SIG-M5 treated with dmso at 0.1 percent for 504 hours (cell line): ENCODE data around the gene PAX5.
A peak's percentile ranks its signal among the peaks of the same experiment; 100 is the strongest.

Source experiments
- DNase-seq: peaks from one replicate; lab custom pipeline; 2025; ENCODE audit not compliant: unreplicated experiment; lab: John Stamatoyannopoulos, UW

Gene PAX5

GRCh38 chr9:36905101-36906066, 128.7 kb downstream of the PAX5 start:
- DNase-seq: no peak

DNA sequence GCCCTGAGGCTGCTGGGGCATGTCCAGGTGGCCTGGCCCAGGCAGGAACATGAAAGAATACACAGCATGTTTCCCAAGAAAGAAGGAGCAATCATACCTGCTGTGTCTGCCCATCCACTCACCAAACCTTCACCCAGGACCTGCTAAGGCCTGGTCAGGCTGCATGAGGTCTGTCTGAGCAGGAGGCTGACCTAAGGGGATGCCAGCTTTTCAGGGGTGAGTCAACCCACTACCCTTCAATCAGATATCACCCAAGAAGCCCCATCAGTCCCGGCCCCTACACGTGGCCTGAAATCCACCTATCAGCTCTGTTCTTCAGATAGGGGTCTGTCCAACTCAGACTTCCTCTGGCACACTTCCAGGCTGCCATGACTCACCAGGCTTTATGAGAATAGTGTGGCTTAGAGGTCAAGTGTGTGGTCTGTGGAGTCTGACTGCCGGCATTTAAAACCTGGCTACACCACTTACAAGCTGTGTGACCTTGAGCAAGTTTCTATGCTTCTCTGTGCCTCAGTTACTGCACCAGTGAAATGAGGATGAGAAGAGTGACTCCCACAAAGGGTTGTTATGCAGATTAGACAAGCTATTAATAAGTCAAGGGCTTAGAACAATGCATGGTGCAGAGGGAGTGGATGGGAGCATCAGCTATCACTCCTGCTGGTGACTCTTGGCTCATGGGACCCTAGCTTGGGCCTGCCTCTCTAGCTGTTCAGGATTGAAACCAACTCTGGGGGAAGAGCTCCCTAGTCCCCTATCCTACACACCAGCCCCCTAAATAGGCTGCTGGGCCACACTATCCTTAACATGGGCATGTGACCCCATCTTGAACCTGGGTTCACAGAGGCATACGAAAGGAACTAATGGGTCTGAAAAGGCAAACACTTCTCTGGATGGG, 130.3 kb downstream of the PAX5 start:
- DNase-seq: peak; percentile 4

DNA sequence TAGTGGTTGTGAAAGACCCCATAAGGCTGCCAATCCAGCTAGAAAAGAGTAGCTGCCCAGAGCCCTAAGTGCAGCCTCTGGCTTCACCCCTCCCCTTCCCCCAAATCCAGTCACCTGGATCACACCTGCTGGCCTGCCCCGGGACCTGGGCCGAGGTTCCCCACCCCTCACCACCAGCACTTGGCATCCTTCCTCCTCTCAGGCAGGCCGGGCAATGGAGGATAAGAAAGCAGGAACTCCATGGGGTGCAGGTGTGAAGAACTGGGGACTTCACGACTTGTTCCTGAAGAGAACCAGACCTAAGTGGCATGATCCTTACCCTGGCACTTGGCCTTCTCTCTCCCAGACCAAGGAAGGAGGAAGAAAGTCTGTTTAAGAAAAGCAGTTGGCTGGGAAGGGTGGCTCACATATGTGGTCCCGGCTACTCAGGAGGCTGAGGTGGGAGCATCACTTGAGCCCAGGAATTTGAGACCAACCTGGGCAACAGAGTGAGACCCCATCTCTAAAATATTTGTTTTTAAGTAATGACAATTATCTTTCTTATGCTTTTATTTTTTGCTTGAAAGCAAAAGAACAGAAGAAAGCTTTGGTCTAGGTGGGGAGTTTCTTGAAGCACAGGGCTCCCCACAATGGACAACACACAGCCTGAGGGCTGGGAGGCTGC, 131.1 kb downstream of the PAX5 start:
- DNase-seq: no peak

DNA sequence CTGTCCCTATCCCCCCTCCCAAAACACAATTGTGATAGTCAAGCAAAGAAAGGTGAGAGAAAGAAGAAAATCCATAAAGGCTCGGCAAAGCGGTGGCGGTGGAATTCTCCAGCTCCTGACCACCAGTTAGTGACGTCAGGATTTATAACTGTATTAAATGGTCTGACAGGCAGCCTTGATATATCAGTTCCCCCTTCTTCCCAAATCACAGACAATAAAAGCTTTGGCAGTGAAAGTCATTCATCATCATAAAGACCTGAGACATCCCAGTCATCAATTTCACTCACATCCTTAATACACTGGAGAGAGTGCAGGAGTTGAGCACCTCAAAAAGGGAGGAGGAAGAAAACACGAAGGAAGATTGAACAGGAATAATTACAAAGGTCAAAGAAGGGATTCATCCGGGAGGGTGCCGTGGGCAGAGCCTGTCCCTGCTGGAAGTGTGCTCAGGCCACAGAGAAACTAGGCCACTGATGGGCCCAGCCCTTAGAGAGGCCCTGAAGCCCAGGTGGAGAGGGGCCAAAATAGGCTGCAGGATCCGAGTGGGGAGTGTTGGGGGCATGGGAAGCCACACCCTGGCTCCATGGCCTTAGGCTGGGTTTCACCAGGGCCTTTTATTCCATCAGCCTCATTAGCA, 131.9 kb downstream of the PAX5 start:
- no peak for DNase-seq

- DNase-seq: no peak
These were observed 132.5 kb downstream of the PAX5 start for GRCh38 chr9:36901528-36901927.

GRCh38 chr9:36900856-36901220, 133.2 kb downstream of the PAX5 start:
- no peak for DNase-seq

DNA sequence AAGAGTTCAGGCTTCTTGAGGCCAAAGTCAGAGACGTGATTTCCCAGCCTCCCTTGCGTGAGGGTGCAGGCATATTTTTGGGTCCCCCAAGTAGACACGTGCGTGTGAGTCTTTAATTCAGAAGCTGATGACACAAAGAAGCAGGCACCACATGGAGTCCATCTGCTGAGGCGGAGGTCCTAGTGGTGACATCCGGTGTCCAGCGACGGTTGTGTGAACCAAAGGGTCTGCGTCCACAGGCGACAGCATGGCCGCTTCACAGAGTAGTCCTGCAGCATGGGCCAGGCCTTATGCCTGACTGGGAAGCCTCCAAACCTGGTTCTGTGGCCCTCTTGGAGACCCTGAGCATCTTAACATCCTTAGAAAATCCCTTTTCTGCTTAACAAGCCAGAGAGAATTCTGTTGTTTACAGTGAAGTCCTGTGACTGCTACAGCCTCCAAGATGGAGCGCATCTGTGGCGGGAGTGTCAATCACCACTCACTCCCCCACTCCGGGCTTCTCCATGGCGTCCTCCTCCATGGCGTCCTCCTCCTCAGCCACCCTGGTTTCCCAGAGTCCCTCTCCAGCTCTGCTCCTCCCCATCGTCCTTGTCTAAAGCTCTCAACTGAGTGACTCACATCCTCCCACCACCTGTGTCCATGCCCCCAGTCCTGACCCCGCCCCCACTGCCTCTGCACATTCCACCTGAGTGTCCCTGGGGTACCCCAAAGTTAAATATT, 133.8 kb downstream of the PAX5 start:
- no peak for DNase-seq

- DNase-seq: no peak
These were observed 134.7 kb downstream of the PAX5 start for GRCh38 chr9:36899406-36899805.

- no peak for DNase-seq
These were observed 135.5 kb downstream of the PAX5 start for GRCh38 chr9:36898431-36899020.

DNA sequence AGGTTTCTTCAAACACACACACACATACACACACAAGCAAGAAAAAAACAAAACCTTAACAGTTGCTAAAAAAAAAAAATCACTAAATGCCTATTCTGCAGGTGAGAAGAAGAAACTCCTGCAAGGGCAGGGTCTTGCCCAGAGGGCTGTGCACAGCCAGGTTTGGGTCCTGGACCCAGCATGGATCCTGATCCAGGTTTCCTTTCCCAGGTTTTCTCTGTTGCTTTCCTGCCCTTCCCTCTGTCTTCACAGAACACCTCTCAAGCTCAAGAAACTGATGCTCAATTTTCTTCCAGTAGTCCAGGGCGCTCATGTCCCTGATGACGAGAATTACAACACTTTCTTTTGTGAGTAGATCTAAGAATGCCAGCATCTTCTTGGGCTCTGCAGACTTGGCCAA, 136.6 kb downstream of the PAX5 start:
- DNase-seq: no peak

DNA sequence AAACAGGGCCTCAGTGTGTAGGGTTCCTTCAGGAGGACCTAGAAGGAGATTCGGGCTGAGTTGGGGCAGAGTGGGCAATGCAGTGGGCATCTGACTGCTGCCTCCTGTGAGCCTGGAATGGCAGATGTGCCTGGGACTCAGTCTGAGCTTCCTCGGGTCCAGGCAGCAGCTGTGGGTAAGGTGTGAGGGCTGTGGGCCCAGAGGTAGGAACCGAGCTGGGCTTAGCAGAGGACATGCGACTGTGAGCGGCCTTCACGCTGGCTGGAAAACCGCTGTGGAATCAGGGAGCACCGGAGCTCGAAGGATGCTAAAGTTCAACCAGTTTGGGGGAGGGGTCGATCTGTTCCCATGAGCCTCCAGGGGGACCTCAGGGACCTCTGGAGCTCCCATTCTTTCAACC, 137.0 kb downstream of the PAX5 start:
- no peak for DNase-seq

- no peak for DNase-seq
These were observed 137.8 kb downstream of the PAX5 start for GRCh38 chr9:36896296-36896695.

DNA sequence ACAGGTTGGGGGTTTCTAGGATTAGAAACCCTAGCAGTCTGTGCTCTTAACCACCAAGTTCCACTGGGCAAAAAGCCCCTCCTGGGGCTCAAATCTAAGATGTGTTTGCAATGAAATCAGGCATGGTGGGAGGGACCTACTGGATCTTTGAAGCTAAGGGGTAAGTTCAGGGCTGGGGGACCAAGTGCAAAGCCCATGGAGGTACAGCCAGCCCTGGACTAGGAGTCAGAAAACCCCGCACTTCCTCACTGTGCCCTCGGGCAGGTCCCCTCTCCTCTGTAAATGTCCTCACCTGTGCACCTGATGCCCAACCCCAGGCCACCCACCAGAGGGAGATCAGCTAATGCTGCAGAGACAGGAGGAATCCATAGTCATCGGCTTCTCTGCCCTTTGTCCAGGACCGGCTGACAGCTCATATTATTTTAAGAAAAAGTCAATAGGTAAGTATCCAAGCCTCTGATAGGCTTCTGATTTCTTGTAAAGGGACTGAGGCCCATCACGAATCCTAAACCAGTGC, 138.3 kb downstream of the PAX5 start:
- DNase-seq: no peak

DNA sequence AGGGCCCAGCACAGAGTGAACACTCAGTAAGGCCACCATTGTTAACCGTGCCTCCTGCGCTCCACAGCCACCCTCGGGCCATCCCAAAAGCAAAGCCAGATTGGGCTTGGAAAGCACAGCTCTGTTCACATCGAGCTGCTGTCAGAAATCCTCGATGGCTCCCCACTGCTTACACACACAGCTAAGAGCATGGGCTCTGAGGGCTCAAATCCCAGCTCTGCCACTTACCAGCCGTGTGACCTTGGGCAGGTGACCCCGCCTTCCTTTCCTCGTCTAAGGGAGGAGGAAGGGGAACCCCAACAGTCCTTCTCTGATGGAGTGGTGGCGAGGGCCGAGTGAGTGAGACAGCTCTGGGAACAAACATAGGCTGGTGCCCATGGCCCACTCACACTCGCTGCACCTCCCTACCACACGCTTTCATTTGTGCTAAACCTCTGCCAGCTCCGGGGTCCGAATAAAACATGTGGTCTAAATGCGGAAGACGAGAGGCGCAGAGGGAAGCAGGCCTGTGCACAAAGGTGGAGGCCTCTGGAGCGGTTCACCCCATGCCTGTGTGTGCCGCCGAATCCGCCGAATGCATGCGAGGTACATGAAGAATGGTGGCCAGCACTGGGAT, 139.3 kb downstream of the PAX5 start:
- DNase-seq: no peak

GRCh38 chr9:36893911-36894310, 140.2 kb downstream of the PAX5 start:
- no peak for DNase-seq

- DNase-seq: no peak
These were observed 140.9 kb downstream of the PAX5 start for GRCh38 chr9:36893184-36893583.

- DNase-seq: no peak
These were observed 141.8 kb downstream of the PAX5 start for GRCh38 chr9:36892279-36892678.

DNA sequence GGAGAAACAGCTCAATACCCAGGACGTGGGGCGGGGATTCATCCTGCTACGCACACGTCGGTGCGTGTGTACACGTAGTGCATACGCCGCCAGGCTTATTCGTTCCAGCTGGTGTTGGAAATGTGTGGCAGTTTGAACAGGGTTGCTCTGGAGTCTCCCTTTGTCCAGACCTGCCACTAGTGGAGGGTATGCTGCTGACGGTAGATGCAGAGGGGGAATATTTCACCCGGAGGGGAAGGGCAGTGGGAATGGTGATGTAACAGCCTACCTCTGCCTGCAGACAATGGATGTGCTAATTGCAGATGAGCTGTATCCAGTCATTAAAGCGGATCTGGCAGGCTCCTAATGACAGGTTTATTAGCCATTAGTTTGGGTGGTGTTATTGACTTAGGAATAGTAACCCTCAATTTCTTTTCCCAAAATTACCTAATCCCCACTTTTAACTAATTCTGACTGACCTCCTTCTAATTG, 142.7 kb downstream of the PAX5 start:
- no peak for DNase-seq

DNA sequence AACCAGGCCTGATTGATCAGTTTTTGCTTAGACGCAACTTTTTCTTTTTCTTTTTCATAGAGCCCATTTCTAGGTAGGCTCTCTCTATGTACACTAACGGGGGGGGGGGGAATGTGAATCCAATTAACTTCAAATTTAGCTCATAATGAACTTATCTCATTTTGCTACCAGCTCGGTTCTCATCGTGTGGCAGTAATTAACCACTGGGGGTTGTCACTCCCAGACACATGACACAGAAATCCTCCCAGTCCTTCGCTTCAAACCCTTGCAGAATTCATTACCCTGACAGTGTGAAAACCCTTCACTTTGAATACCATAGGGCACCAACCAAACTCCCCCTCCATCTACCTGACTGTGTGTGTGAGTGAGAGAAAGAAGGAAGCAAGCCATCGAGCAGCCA, 144.2 kb downstream of the PAX5 start:
- DNase-seq: no peak
